ENCODE measurements around the gene LPCAT3.

- TF ChIP-seq, protein P1, sequence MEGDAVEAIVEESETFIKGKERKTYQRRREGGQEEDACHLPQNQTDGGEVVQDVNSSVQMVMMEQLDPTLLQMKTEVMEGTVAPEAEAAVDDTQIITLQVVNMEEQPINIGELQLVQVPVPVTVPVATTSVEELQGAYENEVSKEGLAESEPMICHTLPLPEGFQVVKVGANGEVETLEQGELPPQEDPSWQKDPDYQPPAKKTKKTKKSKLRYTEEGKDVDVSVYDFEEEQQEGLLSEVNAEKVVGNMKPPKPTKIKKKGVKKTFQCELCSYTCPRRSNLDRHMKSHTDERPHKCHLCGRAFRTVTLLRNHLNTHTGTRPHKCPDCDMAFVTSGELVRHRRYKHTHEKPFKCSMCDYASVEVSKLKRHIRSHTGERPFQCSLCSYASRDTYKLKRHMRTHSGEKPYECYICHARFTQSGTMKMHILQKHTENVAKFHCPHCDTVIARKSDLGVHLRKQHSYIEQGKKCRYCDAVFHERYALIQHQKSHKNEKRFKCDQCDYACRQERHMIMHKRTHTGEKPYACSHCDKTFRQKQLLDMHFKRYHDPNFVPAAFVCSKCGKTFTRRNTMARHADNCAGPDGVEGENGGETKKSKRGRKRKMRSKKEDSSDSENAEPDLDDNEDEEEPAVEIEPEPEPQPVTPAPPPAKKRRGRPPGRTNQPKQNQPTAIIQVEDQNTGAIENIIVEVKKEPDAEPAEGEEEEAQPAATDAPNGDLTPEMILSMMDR (conservative IDR thresholded peaks at IDR 0.05; ENCODE audit: low read depth, low read length), result no peak
- no peak for TF ChIP-seq EZH2 (IDR thresholded peaks at IDR 0.05; ENCODE audit: borderline replicate concordance, low read depth, low read length, poor library complexity, severe bottlenecking)
Observed at GRCh38 chr12:7006639-7007038, 11.6 kb downstream of the LPCAT3 start.
